K562 (cell line): Measurements from ENCODE around the gene RCOR2. TPM values are rescaled to one million over a fixed set of nuclear protein-coding genes. Genes with fewer than 3 reads are reported as not detected.

ENCODE experiments used
- GATAD2A ChIP-seq: fragments of 450-650 bp; IDR thresholded peaks from 2 replicates; pipeline ENCODE4 v1.6.1; 2017
- NR1H2 ChIP-seq: sonication (generic); formaldehyde crosslinking; IDR thresholded peaks from 2 replicates; pipeline ENCODE4 v1.4.0; 2020; ENCODE audit warnings: mild to moderate bottlenecking, missing genetic modification reagents
- PHF21A ChIP-seq: fragments of 450-650 bp; IDR thresholded peaks from 2 replicates; pipeline ENCODE4 v1.6.1; 2017; ENCODE audit warnings: low read depth, borderline replicate concordance
- SMAD1 ChIP-seq: fragments of 150-350 bp; IDR thresholded peaks from 2 replicates; pipeline ENCODE4 v1.6.1; 2014; ENCODE audit warnings: low read length, low read depth; ENCODE audit not compliant: partially characterized antibody
- TCF7L2 ChIP-seq: fragments of 150-350 bp; IDR thresholded peaks from 2 replicates; pipeline ENCODE4 v1.6.1; 2016; ENCODE audit warnings: low read depth, mild to moderate bottlenecking, low read length, moderate library complexity
- ZNF584 ChIP-seq: fragments of 200-800 bp; sonication (Bioruptor generic); IDR thresholded peaks from 2 replicates; pipeline ENCODE4 v1.6.1; 2016; ENCODE audit warnings: low read depth, mild to moderate bottlenecking, missing genetic modification characterization, missing compliant biosample characterization
- ZNF668 ChIP-seq: fragments of 250-450 bp; sonication (Bioruptor Pico); IDR thresholded peaks from 2 replicates; pipeline ENCODE4 v1.8.0; 2022; ENCODE audit warnings: mild to moderate bottlenecking, inconsistent platforms
- polyA plus RNA-seq, 8 experiments: library from polyadenylated mRNA; depleted of rRNA in 4 of 8; stranded (reverse) in 5 of 8; unstranded in 3 of 8; fragments of >200 nt; fragmentation: Nextera tagmentation in 2 of 8; fragmentation: Illumina TruSeq in 1 of 8; extraction: Ambion mirVana in 2 of 8; extraction: Trizol in 1 of 8; gene quantifications; 2 replicates each; pipeline versions ENCODE4 v1.2.1 to v1.2.3, GENCODE V29; 2011 to 2014; ENCODE audit warnings: inconsistent platforms in 1 of 8, missing spikeins in 1 of 8
- total RNA-seq, 7 experiments: library from RNA; depleted of rRNA in 6 of 7; stranded (reverse); fragments of >200 nt in 6 of 7; fragmentation: Illumina TruSeq in 2 of 7; extraction: Trizol in 2 of 7; gene quantifications; 2 replicates each; pipeline versions ENCODE4 v1.2.1 to v1.2.3, GENCODE V29; 2011 to 2021; ENCODE audit warnings: low replicate concordance in 1 of 7
- TF ChIP-seq, protein P1 (sequence below): sonication (generic); formaldehyde crosslinking; IDR thresholded peaks from 2 replicates; pipeline ENCODE4 v1.8.0; 2022; ENCODE audit warnings: missing genetic modification reagents, mild to moderate bottlenecking, moderate library complexity, borderline replicate concordance
- TF ChIP-seq, protein P2 (sequence below): sonication (generic); formaldehyde crosslinking; IDR thresholded peaks from 2 replicates; pipeline ENCODE4 v1.8.1; 2023; ENCODE audit warnings: mild to moderate bottlenecking, missing genetic modification reagents
- TF ChIP-seq, protein P3 (sequence below): fragments of 450-650 bp; formaldehyde crosslinking; IDR thresholded peaks from 2 replicates; pipeline ENCODE4 v1.4.0; 2020; ENCODE audit warnings: mild to moderate bottlenecking, moderate library complexity
- TF ChIP-seq, protein P4 (sequence below), 2 experiments: fragments of 450-650 bp; formaldehyde crosslinking in 1 of 2; IDR thresholded peaks; 2 replicates each; pipeline versions ENCODE4 v1.4.0 to v1.6.1; 2014 to 2020; ENCODE audit warnings: mild to moderate bottlenecking in 2 of 2, borderline replicate concordance in 1 of 2, low read depth in 1 of 2

RCOR2 gene
- total and polyA plus RNA-seq, 9 of the 15 experiments (the other 6 are each of a cell fraction or from before 2014, with no cell fraction given), result 0.04 to 6.5 (median 2.5) TPM; not detected in 1

DNA sequence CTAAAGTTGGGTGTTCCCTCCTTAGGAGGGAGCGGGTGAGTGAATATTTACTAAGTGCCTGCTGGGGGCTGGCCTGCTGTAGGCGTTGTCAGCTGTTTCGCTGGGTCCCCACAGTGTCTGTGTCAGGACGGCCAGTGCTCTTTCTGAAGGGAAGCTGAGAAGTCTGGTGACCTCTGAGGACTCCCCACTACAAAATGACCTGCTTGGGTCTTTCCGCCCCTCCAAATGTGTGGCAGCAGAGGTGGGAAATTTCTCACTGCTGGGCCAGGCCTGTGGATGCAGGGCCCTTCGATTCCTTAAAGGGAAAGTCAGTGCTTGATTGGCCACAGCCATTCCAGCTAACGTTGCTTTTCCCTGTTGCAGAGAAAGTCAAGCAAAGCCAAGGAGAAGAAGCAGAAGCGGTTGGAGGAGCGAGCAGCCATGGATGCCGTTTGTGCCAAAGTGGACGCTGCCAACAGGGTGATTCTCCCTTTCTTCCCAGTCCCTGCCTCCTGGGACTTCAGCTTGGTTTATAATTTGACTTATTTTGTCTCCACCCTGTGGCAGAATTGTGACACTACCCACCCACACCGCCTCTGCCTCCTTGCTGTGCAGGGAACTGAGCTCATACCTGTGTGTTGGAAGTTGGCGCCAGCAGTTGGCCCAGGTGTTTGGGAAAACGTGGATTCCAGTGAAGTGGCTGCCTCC, 28.7 kb upstream of the RCOR2 start (continued):
- TF ChIP-seq, protein P1, sequence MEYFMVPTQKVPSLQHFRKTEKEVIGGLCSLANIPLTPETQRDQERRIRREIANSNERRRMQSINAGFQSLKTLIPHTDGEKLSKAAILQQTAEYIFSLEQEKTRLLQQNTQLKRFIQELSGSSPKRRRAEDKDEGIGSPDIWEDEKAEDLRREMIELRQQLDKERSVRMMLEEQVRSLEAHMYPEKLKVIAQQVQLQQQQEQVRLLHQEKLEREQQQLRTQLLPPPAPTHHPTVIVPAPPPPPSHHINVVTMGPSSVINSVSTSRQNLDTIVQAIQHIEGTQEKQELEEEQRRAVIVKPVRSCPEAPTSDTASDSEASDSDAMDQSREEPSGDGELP (CRISPR knock-in tag), result peak; percentile 34; the same call in 1 of the 2 replicates
- TF ChIP-seq, protein P2, sequence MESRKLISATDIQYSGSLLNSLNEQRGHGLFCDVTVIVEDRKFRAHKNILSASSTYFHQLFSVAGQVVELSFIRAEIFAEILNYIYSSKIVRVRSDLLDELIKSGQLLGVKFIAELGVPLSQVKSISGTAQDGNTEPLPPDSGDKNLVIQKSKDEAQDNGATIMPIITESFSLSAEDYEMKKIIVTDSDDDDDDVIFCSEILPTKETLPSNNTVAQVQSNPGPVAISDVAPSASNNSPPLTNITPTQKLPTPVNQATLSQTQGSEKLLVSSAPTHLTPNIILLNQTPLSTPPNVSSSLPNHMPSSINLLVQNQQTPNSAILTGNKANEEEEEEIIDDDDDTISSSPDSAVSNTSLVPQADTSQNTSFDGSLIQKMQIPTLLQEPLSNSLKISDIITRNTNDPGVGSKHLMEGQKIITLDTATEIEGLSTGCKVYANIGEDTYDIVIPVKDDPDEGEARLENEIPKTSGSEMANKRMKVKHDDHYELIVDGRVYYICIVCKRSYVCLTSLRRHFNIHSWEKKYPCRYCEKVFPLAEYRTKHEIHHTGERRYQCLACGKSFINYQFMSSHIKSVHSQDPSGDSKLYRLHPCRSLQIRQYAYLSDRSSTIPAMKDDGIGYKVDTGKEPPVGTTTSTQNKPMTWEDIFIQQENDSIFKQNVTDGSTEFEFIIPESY, result peak; percentile 65; the same call in 1 of the 2 replicates
- TF ChIP-seq, protein P3, sequence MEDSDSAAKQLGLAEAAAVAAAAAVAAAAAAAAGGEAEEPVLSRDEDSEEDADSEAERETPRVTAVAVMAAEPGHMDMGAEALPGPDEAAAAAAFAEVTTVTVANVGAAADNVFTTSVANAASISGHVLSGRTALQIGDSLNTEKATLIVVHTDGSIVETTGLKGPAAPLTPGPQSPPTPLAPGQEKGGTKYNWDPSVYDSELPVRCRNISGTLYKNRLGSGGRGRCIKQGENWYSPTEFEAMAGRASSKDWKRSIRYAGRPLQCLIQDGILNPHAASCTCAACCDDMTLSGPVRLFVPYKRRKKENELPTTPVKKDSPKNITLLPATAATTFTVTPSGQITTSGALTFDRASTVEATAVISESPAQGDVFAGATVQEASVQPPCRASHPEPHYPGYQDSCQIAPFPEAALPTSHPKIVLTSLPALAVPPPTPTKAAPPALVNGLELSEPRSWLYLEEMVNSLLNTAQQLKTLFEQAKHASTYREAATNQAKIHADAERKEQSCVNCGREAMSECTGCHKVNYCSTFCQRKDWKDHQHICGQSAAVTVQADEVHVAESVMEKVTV (CRISPR knock-in tag), result peak; percentile 42; the same call in 1 of the 2 replicates
- 0 out of 2 replicates have a peak, but pooled peaks have one; percentile 29 for TF ChIP-seq GATAD2A
- 0 out of 2 replicates have a peak, but pooled peaks have one; percentile 69 for TF ChIP-seq NR1H2 (CRISPR knock-in tag)
- TF ChIP-seq PHF21A, result 0 out of 2 replicates have a peak, but pooled peaks have one; percentile 14
- TF ChIP-seq, protein P4, sequence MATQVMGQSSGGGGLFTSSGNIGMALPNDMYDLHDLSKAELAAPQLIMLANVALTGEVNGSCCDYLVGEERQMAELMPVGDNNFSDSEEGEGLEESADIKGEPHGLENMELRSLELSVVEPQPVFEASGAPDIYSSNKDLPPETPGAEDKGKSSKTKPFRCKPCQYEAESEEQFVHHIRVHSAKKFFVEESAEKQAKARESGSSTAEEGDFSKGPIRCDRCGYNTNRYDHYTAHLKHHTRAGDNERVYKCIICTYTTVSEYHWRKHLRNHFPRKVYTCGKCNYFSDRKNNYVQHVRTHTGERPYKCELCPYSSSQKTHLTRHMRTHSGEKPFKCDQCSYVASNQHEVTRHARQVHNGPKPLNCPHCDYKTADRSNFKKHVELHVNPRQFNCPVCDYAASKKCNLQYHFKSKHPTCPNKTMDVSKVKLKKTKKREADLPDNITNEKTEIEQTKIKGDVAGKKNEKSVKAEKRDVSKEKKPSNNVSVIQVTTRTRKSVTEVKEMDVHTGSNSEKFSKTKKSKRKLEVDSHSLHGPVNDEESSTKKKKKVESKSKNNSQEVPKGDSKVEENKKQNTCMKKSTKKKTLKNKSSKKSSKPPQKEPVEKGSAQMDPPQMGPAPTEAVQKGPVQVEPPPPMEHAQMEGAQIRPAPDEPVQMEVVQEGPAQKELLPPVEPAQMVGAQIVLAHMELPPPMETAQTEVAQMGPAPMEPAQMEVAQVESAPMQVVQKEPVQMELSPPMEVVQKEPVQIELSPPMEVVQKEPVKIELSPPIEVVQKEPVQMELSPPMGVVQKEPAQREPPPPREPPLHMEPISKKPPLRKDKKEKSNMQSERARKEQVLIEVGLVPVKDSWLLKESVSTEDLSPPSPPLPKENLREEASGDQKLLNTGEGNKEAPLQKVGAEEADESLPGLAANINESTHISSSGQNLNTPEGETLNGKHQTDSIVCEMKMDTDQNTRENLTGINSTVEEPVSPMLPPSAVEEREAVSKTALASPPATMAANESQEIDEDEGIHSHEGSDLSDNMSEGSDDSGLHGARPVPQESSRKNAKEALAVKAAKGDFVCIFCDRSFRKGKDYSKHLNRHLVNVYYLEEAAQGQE (IDR thresholded peaks at IDR 0.05; ENCODE audit: borderline replicate concordance), result peak; percentile 67
- TF ChIP-seq, protein P4 (CRISPR knock-in tag; IDR thresholded peaks at IDR 0.05; ENCODE audit: low read depth), result no peak
- no peak for TF ChIP-seq ZNF668 (CRISPR knock-in tag)
- no peak for TF ChIP-seq ZNF584 (CRISPR knock-in tag)
- no peak for TF ChIP-seq SMAD1
- TF ChIP-seq TCF7L2, result no peak
